Skin of body (tissue), 2 donors: ENCODE results near the gene RAG1. TPM values are rescaled to one million over a fixed set of nuclear protein-coding genes. Genes with fewer than 3 reads are reported as not detected.

Source experiments
- DNase-seq: peaks from one replicate; lab custom pipeline; 2025; lab: John Stamatoyannopoulos, UW
- total RNA-seq: library from RNA; depleted of rRNA; stranded (reverse); fragments of >200 nt; gene quantifications from one replicate; pipeline ENCODE4 v1.2.3, GENCODE V29; 2014

The RAG1 gene
- total RNA-seq, 1 donor from 2014 or later = 0.99 TPM

DNA sequence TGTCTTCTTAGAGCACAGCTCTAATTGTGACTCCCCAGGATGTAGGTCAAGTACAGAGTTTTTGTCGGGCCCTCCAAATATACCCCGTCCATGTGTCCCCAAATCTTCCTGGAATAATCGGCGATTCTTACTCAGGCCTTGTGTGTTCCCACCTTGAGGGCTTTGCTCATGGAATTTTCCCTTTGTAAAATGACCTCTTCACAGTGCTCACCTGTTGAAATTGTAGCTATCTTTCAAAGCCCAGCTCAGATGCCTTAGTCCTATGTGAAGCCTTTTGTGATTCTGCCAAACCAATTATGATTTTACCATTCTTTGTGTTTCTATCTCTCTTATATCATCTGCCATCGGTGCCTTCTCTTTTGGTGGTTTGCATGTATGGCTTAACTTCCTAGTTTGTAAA, 60.3 kb downstream of the RAG1 start:
- DNase-seq = no peak

GRCh38 chr11:36628765-36629244, 61.0 kb downstream of the RAG1 start:
- DNase-seq = no peak

Other genes with a start within 250 kb of the RAG1 start
- gene TRAF6, start 57.7 kb upstream of the RAG1 start, total RNA-seq = 10.0 TPM
- 28.7 TPM for gene IFTAP, start 26.5 kb downstream of the RAG1 start, total RNA-seq
- 0.30 TPM for gene RAG2, start 30.2 kb downstream of the RAG1 start, total RNA-seq